ENCODE results near the gene ITIH4. TPM values are rescaled to one million over a fixed set of nuclear protein-coding genes. Genes with fewer than 3 reads are reported as not detected.
A peak's percentile ranks its signal among the peaks of the same experiment; 100 is the strongest.

The ITIH4 gene
- total RNA-seq, 4 donors from 2014 or later, result 2.0 to 4.6 (median 2.8) TPM

GRCh38 chr3:52841981-52842340 lies 11.5 kb upstream of the ITIH4 start:
- H3K27ac ChIP-seq (replicated peaks in 1 of 4), result peak overlapping the region in 2 of 4 donors; percentile 6 to 82
- TF ChIP-seq CTCF (IDR thresholded peaks at IDR 0.05), result no peak
- TF ChIP-seq EP300 (IDR thresholded peaks at IDR 0.05), result no peak
- TF ChIP-seq POLR2AphosphoS5 (IDR thresholded peaks at IDR 0.05), result no peak
- TF ChIP-seq POLR2A (IDR thresholded peaks at IDR 0.05; ENCODE audit: low read depth), result no peak
- no peaks in the 10 kb centered on the region for H3K27me3 ChIP-seq
- intact Hi-C loops (cut with DNase I), result no loop called here
- H3K4me3 ChIP-seq, result no peak overlapping the region
- no peaks in the 10 kb centered on the region for H3K9me3 ChIP-seq
- DNase-seq (ENCODE audit: extremely low spot score), result no peak
- peaks cover 0 to 64% (median 29%) of the 10 kb centered on the region in 4 donors for H3K36me3 ChIP-seq
- peaks cover 52 to 58% (median 54%) of the 10 kb centered on the region in 4 donors for H3K4me1 ChIP-seq
- WGBS, result 81% methylated on average over 12 of the region's 12 CpGs

GRCh38 chr3:52841211-52841980 lies 10.9 kb upstream of the ITIH4 start:
- TF ChIP-seq POLR2AphosphoS5 (IDR thresholded peaks at IDR 0.05) (no peak), POLR2A (IDR thresholded peaks at IDR 0.05; ENCODE audit: low read depth) (no peak), CTCF (IDR thresholded peaks at IDR 0.05) (no peak), EP300 (IDR thresholded peaks at IDR 0.05) (no peak)
- H3K9me3 ChIP-seq, result no peaks in the 10 kb centered on the region
- no peak overlapping the region for H3K4me3 ChIP-seq
- peaks cover 49 to 57% (median 51%) of the 10 kb centered on the region in 4 donors for H3K4me1 ChIP-seq
- DNase-seq (ENCODE audit: extremely low spot score), result no peak
- no peaks in the 10 kb centered on the region for H3K27me3 ChIP-seq
- WGBS, result 95% methylated on average over 11 of the region's 12 CpGs
- intact Hi-C loops (cut with DNase I), result no loop called here
- H3K36me3 ChIP-seq, result peaks cover 0 to 63% (median 29%) of the 10 kb centered on the region in 4 donors
- H3K27ac ChIP-seq (replicated peaks in 1 of 4), result no peak overlapping the region

- 95% methylated on average over 23 of the region's 23 CpGs for WGBS
- no peak for TF ChIP-seq EP300 (IDR thresholded peaks at IDR 0.05)
- TF ChIP-seq POLR2A (IDR thresholded peaks at IDR 0.05; ENCODE audit: low read depth), result no peak
- no peak for TF ChIP-seq CTCF (IDR thresholded peaks at IDR 0.05)
- no peak for TF ChIP-seq POLR2AphosphoS5 (IDR thresholded peaks at IDR 0.05)
- Histone ChIP-seq H3K36me3 (peaks cover 0 to 75% (median 33%) of the 10 kb centered on the region in 4 donors), H3K4me3 (no peak overlapping the region), H3K27ac (replicated peaks in 1 of 4) (no peak overlapping the region), H3K9me3 (no peaks in the 10 kb centered on the region), H3K4me1 (peaks cover 49 to 59% (median 51%) of the 10 kb centered on the region in 4 donors), H3K27me3 (no peaks in the 10 kb centered on the region)
- DNase-seq (ENCODE audit: extremely low spot score), result no peak
- intact Hi-C loops (cut with DNase I), result no loop called here
Measured at GRCh38 chr3:52839892-52840545, 9.5 kb upstream of the ITIH4 start.

GRCh38 chr3:52839268-52839575 lies 8.8 kb upstream of the ITIH4 start:
- H3K4me3 ChIP-seq, result no peak overlapping the region
- DNase-seq (ENCODE audit: extremely low spot score), result no peak
- peaks cover 0 to 75% (median 33%) of the 10 kb centered on the region in 4 donors for H3K36me3 ChIP-seq
- TF ChIP-seq EP300 (IDR thresholded peaks at IDR 0.05) (no peak), POLR2A (IDR thresholded peaks at IDR 0.05; ENCODE audit: low read depth) (no peak), CTCF (IDR thresholded peaks at IDR 0.05) (no peak), POLR2AphosphoS5 (IDR thresholded peaks at IDR 0.05) (no peak)
- intact Hi-C loops (cut with DNase I), result no loop called here
- H3K27ac ChIP-seq (replicated peaks in 1 of 4), result no peak overlapping the region
- peaks cover 48 to 60% (median 51%) of the 10 kb centered on the region in 4 donors for H3K4me1 ChIP-seq
- H3K9me3 ChIP-seq, result no peaks in the 10 kb centered on the region
- H3K27me3 ChIP-seq, result no peaks in the 10 kb centered on the region
- WGBS, result 64% methylated on average over 1 of the region's 2 CpGs

All from esophagus muscularis mucosa (tissue), 4 donors.